ENCODE measurements around the gene SUMO4. TPM values are rescaled to one million over a fixed set of nuclear protein-coding genes. Genes with fewer than 3 reads are reported as not detected.

Gene SUMO4
- total and polyA plus RNA-seq, 9 of the 15 experiments (the other 6 are each of a cell fraction or from before 2014, with no cell fraction given), result 0.20 to 1.9 (median 0.50) TPM; not detected in 2

DNA sequence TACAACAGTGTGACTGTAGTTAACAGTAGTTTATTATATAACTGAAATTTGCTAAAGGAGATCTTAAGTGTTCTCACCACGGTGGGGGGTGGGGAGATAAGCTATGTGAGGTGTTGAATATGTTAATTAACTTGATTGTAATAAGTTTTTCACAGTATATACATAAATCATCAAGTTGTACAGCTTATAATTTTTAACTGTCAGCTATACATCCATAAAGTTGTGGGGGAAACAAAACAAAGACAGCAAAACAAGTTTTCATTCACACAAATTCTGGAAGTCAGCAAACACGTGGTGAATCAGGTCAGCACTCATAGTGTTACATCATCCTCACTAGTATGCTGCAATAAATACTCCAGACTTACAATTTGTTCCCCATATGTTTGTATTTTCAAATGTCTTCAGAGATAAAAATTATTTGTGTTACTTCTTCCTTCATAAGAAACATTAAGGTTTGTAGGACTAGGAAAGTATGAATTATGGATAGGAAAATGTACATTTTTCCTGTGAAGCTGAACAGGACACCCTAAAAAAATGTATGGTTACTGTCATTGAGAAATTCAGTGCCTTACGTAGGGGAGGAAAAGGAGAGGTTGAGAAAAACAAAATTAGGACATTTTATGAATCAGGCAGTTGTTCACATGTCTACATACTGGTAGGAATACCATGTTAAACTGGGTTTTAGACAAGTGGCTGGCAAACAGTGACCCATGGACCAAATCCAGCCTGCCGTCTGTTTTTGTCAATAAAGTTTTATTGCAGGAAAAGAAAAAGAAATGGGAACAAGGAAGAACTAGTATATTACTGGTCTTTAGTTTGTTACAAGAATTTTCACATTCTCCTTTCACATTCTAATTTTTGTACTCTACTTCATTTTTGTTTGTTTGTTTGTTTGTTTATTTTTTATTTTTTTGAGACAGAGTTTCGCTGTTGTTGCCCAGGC is 6.0 kb downstream of the SUMO4 start:
- H4K20me1 ChIP-seq (replicated peaks; ENCODE audit: control insufficient read depth, insufficient read depth, low read length), result no peaks in the 10 kb centered on the region
- H3K27me3 ChIP-seq (ENCODE audit: control insufficient read depth in 2 of 2, insufficient read depth in 2 of 2, low read length in 2 of 2), result no peaks in the 10 kb centered on the region
- H2AFZ ChIP-seq (ENCODE audit: low read depth, low read length), result no peak overlapping the region
- no peaks in the 10 kb centered on the region for H3K9me3 ChIP-seq (replicated peaks; ENCODE audit: control insufficient read depth, insufficient read depth, low read depth, low read length)
- FAIRE-seq, result no peak
- ATAC-seq, result peak; percentile 76
- in situ Hi-C loops (cut with MboI), result no loop called here
- WGBS (ENCODE audit: insufficient coverage, low coverage, missing lambda C conversion rate), result 65% methylated on average over 5 of the region's 5 CpGs
- peaks cover 29% of the 10 kb centered on the region; the same call in 2 of the 3 replicates for H3K36me3 ChIP-seq (ENCODE audit: control insufficient read depth, insufficient read depth, low read length)
- DNase-seq (ENCODE audit: extremely low read depth in 1 of 4, low spot score in 3 of 4), result no peak
- H3K9me1 ChIP-seq (ENCODE audit: control insufficient read depth, insufficient read depth, low read length), result no peaks in the 10 kb centered on the region
- no peak overlapping the region for H3K9ac ChIP-seq (ENCODE audit: insufficient read depth in 1 of 2, low read depth in 2 of 2, low read length in 2 of 2)
- no peak overlapping the region for H3K4me3 ChIP-seq
- H3K4me1 ChIP-seq (replicated peaks in 1 of 2; ENCODE audit: control insufficient read depth in 2 of 2, insufficient read depth in 2 of 2, low read length in 2 of 2), result no peaks in the 10 kb centered on the region
- BruUV-seq (replicated peaks), result no TSS peak
- intact Hi-C loops (cut with micrococcal nuclease), result loop anchor here (5.0 kb wide), 1 partner anchor 89 kb away; the partner anchor contains the start of gene TAB2
- H3K27ac ChIP-seq (ENCODE audit: extremely low read depth, low read depth, low read length), result peak overlapping the region; percentile 30; the same call in 2 of the 3 replicates
- ChIA-PET CTCF (ENCODE audit: low intra/inter-chr PET ratio) (no interaction called here), POLR2A (interaction anchor here (0.5 to 2.8 kb wide), 3 partner anchors 10 to 74 kb away, joined by 3 to 9 read pairs (median 3); no protein-coding TSS in a partner anchor)
- H3K79me2 ChIP-seq (ENCODE audit: control insufficient read depth, insufficient read depth, low read length), result no peaks in the 10 kb centered on the region
- H3K4me2 ChIP-seq (ENCODE audit: insufficient read depth, low read length), result no peak overlapping the region
- TF ChIP-seq EGR1 (conservative IDR thresholded peaks at IDR 0.05) (no peak), DDX20 (tag; IDR thresholded peaks at IDR 0.05; ENCODE audit: low read depth) (peak; percentile 60), HMG20A (CRISPR knock-in tag; conservative IDR thresholded peaks at IDR 0.05) (no peak), NELFE (IDR thresholded peaks at IDR 0.05; ENCODE audit: insufficient read depth, insufficient read length) (no peak), TRIM24 (IDR thresholded peaks at IDR 0.05) (peak; percentile 91 to 92), TCF7L2 (IDR thresholded peaks at IDR 0.05; ENCODE audit: low read depth, low read length) (no peak), ZNF316 (IDR thresholded peaks at IDR 0.05) (0 out of 2 replicates have a peak, but pooled peaks have one; percentile 12), NR2C2 (CRISPR knock-in tag; IDR thresholded peaks at IDR 0.05) (no peak), NR2C2 (tag; IDR thresholded peaks at IDR 0.05) (no peak), SMC3 (conservative IDR thresholded peaks at IDR 0.05; ENCODE audit: insufficient read depth, low read depth, low read length) (no peak), STAT5B (CRISPR knock-in tag; IDR thresholded peaks at IDR 0.05) (no peak), ZBTB1 (CRISPR knock-in tag; IDR thresholded peaks at IDR 0.05; ENCODE audit: borderline replicate concordance, low read depth) (no peak)
- TF ChIP-seq, protein P1, sequence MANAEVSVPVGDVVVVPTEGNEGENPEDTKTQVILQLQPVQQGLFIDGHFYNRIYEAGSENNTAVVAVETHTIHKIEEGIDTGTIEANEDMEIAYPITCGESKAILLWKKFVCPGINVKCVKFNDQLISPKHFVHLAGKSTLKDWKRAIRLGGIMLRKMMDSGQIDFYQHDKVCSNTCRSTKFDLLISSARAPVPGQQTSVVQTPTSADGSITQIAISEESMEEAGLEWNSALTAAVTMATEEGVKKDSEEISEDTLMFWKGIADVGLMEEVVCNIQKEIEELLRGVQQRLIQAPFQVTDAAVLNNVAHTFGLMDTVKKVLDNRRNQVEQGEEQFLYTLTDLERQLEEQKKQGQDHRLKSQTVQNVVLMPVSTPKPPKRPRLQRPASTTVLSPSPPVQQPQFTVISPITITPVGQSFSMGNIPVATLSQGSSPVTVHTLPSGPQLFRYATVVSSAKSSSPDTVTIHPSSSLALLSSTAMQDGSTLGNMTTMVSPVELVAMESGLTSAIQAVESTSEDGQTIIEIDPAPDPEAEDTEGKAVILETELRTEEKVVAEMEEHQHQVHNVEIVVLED (CRISPR knock-in tag; IDR thresholded peaks at IDR 0.05), result no peak
- TF ChIP-seq, protein P2, sequence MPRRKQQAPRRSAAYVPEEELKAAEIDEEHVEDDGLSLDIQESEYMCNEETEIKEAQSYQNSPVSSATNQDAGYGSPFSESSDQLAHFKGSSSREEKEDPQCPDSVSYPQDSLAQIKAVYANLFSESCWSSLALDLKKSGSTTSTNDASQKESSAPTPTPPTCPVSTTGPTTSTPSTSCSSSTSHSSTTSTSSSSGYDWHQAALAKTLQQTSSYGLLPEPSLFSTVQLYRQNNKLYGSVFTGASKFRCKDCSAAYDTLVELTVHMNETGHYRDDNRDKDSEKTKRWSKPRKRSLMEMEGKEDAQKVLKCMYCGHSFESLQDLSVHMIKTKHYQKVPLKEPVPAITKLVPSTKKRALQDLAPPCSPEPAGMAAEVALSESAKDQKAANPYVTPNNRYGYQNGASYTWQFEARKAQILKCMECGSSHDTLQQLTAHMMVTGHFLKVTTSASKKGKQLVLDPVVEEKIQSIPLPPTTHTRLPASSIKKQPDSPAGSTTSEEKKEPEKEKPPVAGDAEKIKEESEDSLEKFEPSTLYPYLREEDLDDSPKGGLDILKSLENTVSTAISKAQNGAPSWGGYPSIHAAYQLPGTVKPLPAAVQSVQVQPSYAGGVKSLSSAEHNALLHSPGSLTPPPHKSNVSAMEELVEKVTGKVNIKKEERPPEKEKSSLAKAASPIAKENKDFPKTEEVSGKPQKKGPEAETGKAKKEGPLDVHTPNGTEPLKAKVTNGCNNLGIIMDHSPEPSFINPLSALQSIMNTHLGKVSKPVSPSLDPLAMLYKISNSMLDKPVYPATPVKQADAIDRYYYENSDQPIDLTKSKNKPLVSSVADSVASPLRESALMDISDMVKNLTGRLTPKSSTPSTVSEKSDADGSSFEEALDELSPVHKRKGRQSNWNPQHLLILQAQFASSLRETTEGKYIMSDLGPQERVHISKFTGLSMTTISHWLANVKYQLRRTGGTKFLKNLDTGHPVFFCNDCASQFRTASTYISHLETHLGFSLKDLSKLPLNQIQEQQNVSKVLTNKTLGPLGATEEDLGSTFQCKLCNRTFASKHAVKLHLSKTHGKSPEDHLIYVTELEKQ (CRISPR knock-in tag; IDR thresholded peaks at IDR 0.05), result no peak
- TF ChIP-seq, protein P3, sequence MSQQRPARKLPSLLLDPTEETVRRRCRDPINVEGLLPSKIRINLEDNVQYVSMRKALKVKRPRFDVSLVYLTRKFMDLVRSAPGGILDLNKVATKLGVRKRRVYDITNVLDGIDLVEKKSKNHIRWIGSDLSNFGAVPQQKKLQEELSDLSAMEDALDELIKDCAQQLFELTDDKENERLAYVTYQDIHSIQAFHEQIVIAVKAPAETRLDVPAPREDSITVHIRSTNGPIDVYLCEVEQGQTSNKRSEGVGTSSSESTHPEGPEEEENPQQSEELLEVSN (IDR thresholded peaks at IDR 0.05; ENCODE audit: borderline replicate concordance in 1 of 2, extremely low read depth in 1 of 2, insufficient read depth in 1 of 2, insufficient read length in 1 of 2, low read depth in 1 of 2, low read length in 1 of 2, poor library complexity in 1 of 2, severe bottlenecking in 1 of 2), result no peak

All from K562 (cell line).